Neutrophil (primary cell): ENCODE data around the gene IQGAP2.

Experiments used
- H3K27ac ChIP-seq: fragments of 200-600 bp; sonication (generic); 2 replicates; pipeline ENCODE4 v1.5.1; 2016; ENCODE audit warnings: mild to moderate bottlenecking, moderate library complexity
- H3K27me3 ChIP-seq: fragments of 200-600 bp; sonication (generic); 2 replicates; pipeline ENCODE4 v1.6.0; 2016; ENCODE audit warnings: mild to moderate bottlenecking
- H3K36me3 ChIP-seq: fragments of 200-600 bp; sonication (generic); 2 replicates; pipeline ENCODE4 v1.5.1; 2017
- H3K4me1 ChIP-seq, 2 experiments: fragments of 200-600 bp in 1 of 2; sonication (generic) in 1 of 2; 1 replicate in 1 of 2; 2 replicates in 1 of 2; pipeline versions ENCODE4 v1.5.1 to v1.6.1; 2013 to 2016; ENCODE audit warnings: low read depth in 1 of 2, low read length in 1 of 2, mild to moderate bottlenecking in 1 of 2, moderate library complexity in 1 of 2; ENCODE audit not compliant: control insufficient read depth in 1 of 2, insufficient read depth in 1 of 2
- H3K4me3 ChIP-seq, 2 experiments: fragments of 200-600 bp in 1 of 2; sonication (generic) in 1 of 2; 1 replicate in 1 of 2; 2 replicates in 1 of 2; pipeline ENCODE4 v1.5.1; 2013 to 2016; ENCODE audit warnings: low read depth in 1 of 2, low read length in 1 of 2, mild to moderate bottlenecking in 1 of 2, moderate library complexity in 1 of 2
- H3K9me3 ChIP-seq: fragments of 200-600 bp; sonication (generic); 2 replicates; pipeline ENCODE4 v1.5.1; 2016
- TF ChIP-seq, protein P1 (sequence below): fragments of 200-600 bp; sonication (generic); IDR thresholded peaks from 2 replicates; pipeline ENCODE4 v1.5.1; 2016; ENCODE audit warnings: antibody characterized with exemption

IQGAP2 gene

GRCh38 chr5:76729373-76730290 is 326.5 kb downstream of the IQGAP2 start:
- H3K4me1 ChIP-seq, result no peaks in the 10 kb centered on the region
- no peak overlapping the region for H3K4me3 ChIP-seq
- no peaks in the 10 kb centered on the region for H3K36me3 ChIP-seq
- H3K27ac ChIP-seq, result no peak overlapping the region
- H3K9me3 ChIP-seq, result peaks cover 10% of the 10 kb centered on the region
- TF ChIP-seq, protein P1, sequence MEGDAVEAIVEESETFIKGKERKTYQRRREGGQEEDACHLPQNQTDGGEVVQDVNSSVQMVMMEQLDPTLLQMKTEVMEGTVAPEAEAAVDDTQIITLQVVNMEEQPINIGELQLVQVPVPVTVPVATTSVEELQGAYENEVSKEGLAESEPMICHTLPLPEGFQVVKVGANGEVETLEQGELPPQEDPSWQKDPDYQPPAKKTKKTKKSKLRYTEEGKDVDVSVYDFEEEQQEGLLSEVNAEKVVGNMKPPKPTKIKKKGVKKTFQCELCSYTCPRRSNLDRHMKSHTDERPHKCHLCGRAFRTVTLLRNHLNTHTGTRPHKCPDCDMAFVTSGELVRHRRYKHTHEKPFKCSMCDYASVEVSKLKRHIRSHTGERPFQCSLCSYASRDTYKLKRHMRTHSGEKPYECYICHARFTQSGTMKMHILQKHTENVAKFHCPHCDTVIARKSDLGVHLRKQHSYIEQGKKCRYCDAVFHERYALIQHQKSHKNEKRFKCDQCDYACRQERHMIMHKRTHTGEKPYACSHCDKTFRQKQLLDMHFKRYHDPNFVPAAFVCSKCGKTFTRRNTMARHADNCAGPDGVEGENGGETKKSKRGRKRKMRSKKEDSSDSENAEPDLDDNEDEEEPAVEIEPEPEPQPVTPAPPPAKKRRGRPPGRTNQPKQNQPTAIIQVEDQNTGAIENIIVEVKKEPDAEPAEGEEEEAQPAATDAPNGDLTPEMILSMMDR, result no peak
- no peaks in the 10 kb centered on the region for H3K27me3 ChIP-seq

- TF ChIP-seq, protein P1, result no peak
- H3K4me3 ChIP-seq, result no peak overlapping the region
- H3K4me1 ChIP-seq, result no peaks in the 10 kb centered on the region
- H3K9me3 ChIP-seq, result peaks cover 10% of the 10 kb centered on the region
- no peaks in the 10 kb centered on the region for H3K27me3 ChIP-seq
- H3K27ac ChIP-seq, result no peak overlapping the region
- no peaks in the 10 kb centered on the region for H3K36me3 ChIP-seq
These were observed 329.4 kb downstream of the IQGAP2 start for GRCh38 chr5:76732405-76733048.

DNA sequence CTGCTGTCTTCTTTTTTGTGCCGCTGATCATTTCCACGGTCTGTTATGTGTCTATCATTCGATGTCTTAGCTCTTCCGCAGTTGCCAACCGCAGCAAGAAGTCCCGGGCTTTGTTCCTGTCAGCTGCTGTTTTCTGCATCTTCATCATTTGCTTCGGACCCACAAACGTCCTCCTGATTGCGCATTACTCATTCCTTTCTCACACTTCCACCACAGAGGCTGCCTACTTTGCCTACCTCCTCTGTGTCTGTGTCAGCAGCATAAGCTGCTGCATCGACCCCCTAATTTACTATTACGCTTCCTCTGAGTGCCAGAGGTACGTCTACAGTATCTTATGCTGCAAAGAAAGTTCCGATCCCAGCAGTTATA is 329.9 kb downstream of the IQGAP2 start:
- no peak overlapping the region for H3K27ac ChIP-seq
- H3K27me3 ChIP-seq, result no peaks in the 10 kb centered on the region
- no peaks in the 10 kb centered on the region for H3K36me3 ChIP-seq
- H3K9me3 ChIP-seq, result peaks cover 10% of the 10 kb centered on the region
- no peak overlapping the region for H3K4me3 ChIP-seq
- TF ChIP-seq, protein P1, result no peak
- H3K4me1 ChIP-seq, result no peaks in the 10 kb centered on the region

DNA sequence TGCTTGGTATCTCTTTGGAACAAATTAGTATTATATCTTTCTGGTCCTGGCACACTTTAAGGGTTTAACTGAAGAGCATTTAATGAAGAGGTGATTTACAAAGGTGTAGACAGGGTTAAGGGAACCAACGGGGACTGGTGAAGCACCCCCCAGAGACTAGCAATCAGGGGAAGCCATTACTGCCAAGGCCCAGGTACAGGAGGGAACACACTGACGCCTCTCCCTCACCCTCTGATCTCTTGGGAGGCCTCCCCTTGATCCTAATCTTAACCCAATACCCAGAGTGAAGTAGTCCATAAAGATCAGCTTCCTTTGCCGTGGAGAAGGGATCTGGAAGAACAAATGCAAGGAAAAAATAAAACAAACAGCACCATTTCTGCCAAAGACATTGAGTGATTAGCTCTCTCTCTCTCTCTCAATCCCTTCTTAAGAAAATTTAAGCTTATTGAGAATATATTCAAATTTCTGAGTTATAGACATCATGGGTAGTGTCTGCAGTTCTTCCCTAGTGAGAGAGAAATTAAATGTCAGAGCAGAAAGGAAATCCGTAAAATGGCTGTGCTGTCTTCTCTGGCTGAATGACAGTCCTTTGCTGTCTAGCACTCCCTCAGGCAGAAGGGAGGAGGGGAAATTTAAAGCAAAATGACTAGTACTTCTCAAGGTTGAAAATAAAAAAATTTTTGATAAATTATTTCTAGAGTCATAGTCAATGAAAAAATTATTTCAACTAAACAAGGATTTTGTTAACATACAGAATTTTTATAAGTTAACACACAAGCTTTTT is 332.9 kb downstream of the IQGAP2 start:
- TF ChIP-seq, protein P1, result no peak
- Histone ChIP-seq H3K36me3 (no peaks in the 10 kb centered on the region), H3K4me1 (no peaks in the 10 kb centered on the region), H3K9me3 (no peaks in the 10 kb centered on the region), H3K4me3 (no peak overlapping the region), H3K27me3 (no peaks in the 10 kb centered on the region), H3K27ac (no peak overlapping the region)

GRCh38 chr5:76736679-76737556 is 333.8 kb downstream of the IQGAP2 start:
- Histone ChIP-seq H3K27ac (no peak overlapping the region), H3K36me3 (no peaks in the 10 kb centered on the region), H3K4me3 (no peak overlapping the region), H3K9me3 (no peaks in the 10 kb centered on the region), H3K4me1 (no peaks in the 10 kb centered on the region), H3K27me3 (no peaks in the 10 kb centered on the region)
- TF ChIP-seq, protein P1, result no peak
